Measurements from ENCODE around the gene STAU1. TPM values are rescaled to one million over a fixed set of nuclear protein-coding genes. Genes with fewer than 3 reads are reported as not detected.

The STAU1 gene
- total and polyA plus RNA-seq, 2 of the 13 experiments (the other 11 are each of a cell fraction or from before 2014, with no cell fraction given): 119 to 133 TPM

DNA sequence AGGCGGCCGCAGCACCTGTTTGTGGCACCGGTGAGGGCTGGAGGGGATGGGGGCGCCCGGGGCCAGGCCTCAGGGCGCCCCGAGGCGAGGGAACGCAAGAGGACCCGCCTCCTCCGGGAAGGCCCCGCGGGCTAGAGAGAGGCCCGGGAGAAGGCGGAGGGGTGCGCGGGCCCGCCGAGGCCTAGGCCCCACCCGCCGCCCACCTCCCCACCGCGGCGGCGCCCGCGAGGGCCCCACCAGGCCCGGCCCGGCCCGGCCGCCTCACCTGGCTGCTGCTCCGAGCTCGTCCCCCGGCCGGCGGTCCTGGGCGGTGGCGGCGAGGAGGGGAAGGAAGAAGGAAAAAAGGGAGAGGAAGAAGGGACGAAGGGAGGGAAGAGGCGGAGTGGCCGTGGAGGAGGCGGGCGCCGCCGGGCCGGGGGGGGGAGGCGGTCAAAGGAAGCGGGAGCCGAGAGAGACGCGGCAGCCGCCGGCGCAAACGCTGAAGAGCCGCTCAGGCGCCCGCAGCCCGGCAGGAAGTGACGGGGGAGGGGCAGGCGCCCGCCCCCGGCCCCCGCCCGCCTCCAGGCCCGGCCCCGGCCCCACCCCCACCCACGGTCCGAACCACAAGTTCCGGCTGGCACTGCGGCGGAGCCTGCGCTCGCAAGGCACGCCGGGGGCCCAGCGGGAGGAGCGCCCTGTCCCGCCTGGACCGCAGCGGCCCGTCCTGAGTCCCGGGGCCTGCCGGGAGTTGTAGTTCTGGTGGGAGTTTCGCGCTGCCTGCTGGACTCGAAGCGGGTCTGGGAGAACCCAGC lies at the start of gene STAU1 (continued):
- TF ChIP-seq ZMYM3 (CRISPR knock-in tag; IDR thresholded peaks at IDR 0.05) (peak; percentile 60; the same call in 1 of the 2 replicates), POLR2A (IDR thresholded peaks at IDR 0.05; ENCODE audit: insufficient read depth in 1 of 2, low read depth in 2 of 2, low read length in 2 of 2) (peak; percentile 85 to 94), MAF1 (CRISPR knock-in tag; IDR thresholded peaks at IDR 0.05; ENCODE audit: borderline replicate concordance) (no peak), ZNF232 (CRISPR knock-in tag; IDR thresholded peaks at IDR 0.05; ENCODE audit: borderline replicate concordance) (no peak), ARID2 (CRISPR knock-in tag; IDR thresholded peaks at IDR 0.05; ENCODE audit: borderline replicate concordance) (peak; percentile 40; the same call in 1 of the 2 replicates), NRL (CRISPR knock-in tag; IDR thresholded peaks at IDR 0.05; ENCODE audit: borderline replicate concordance) (no peak; the same call in 1 of the 2 replicates), SCMH1 (CRISPR knock-in tag; IDR thresholded peaks at IDR 0.05; ENCODE audit: borderline replicate concordance) (no peak), ZNF850 (CRISPR knock-in tag; conservative IDR thresholded peaks at IDR 0.05) (no peak), RNF219 (CRISPR knock-in tag; IDR thresholded peaks at IDR 0.05) (no peak), THAP11 (CRISPR knock-in tag; IDR thresholded peaks at IDR 0.05) (peak; percentile 97), ZNF678 (CRISPR knock-in tag; IDR thresholded peaks at IDR 0.05) (peak; percentile 77; the same call in 1 of the 2 replicates), ZNF432 (CRISPR knock-in tag; IDR thresholded peaks at IDR 0.05; ENCODE audit: borderline replicate concordance) (no peak), FOXJ3 (CRISPR knock-in tag; IDR thresholded peaks at IDR 0.05; ENCODE audit: borderline replicate concordance) (no peak), TMF1 (CRISPR knock-in tag; IDR thresholded peaks at IDR 0.05; ENCODE audit: low read depth) (peak; percentile 69)
- TF ChIP-seq, protein P1, sequence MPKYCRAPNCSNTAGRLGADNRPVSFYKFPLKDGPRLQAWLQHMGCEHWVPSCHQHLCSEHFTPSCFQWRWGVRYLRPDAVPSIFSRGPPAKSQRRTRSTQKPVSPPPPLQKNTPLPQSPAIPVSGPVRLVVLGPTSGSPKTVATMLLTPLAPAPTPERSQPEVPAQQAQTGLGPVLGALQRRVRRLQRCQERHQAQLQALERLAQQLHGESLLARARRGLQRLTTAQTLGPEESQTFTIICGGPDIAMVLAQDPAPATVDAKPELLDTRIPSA (CRISPR knock-in tag; IDR thresholded peaks at IDR 0.05; ENCODE audit: borderline replicate concordance): no peak
- TF ChIP-seq, protein P2, sequence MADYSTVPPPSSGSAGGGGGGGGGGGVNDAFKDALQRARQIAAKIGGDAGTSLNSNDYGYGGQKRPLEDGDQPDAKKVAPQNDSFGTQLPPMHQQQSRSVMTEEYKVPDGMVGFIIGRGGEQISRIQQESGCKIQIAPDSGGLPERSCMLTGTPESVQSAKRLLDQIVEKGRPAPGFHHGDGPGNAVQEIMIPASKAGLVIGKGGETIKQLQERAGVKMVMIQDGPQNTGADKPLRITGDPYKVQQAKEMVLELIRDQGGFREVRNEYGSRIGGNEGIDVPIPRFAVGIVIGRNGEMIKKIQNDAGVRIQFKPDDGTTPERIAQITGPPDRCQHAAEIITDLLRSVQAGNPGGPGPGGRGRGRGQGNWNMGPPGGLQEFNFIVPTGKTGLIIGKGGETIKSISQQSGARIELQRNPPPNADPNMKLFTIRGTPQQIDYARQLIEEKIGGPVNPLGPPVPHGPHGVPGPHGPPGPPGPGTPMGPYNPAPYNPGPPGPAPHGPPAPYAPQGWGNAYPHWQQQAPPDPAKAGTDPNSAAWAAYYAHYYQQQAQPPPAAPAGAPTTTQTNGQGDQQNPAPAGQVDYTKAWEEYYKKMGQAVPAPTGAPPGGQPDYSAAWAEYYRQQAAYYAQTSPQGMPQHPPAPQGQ (CRISPR knock-in tag; IDR thresholded peaks at IDR 0.05; ENCODE audit: borderline replicate concordance): no peak
- TF ChIP-seq, protein P3, sequence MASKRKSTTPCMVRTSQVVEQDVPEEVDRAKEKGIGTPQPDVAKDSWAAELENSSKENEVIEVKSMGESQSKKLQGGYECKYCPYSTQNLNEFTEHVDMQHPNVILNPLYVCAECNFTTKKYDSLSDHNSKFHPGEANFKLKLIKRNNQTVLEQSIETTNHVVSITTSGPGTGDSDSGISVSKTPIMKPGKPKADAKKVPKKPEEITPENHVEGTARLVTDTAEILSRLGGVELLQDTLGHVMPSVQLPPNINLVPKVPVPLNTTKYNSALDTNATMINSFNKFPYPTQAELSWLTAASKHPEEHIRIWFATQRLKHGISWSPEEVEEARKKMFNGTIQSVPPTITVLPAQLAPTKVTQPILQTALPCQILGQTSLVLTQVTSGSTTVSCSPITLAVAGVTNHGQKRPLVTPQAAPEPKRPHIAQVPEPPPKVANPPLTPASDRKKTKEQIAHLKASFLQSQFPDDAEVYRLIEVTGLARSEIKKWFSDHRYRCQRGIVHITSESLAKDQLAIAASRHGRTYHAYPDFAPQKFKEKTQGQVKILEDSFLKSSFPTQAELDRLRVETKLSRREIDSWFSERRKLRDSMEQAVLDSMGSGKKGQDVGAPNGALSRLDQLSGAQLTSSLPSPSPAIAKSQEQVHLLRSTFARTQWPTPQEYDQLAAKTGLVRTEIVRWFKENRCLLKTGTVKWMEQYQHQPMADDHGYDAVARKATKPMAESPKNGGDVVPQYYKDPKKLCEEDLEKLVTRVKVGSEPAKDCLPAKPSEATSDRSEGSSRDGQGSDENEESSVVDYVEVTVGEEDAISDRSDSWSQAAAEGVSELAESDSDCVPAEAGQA (IDR thresholded peaks at IDR 0.05; ENCODE audit: low read depth): peak; percentile 50; the same call in 1 of the 2 replicates
- TF ChIP-seq, protein P3 (CRISPR knock-in tag; IDR thresholded peaks at IDR 0.05; ENCODE audit: borderline replicate concordance): 0 out of 2 replicates have a peak, but pooled peaks have one; percentile 13
